Adrenal gland (tissue), 5 donors: ENCODE data around the gene KRT25.

Experiments used
- CTCF ChIP-seq, 6 experiments: fragments of 450-650 bp in 4 of 6; fragments of 200-600 bp in 2 of 6; sonication (generic) in 1 of 6; IDR thresholded peaks; 1 replicate in 5 of 6; 2 replicates in 1 of 6; pipeline versions ENCODE4 v1.5.1 to v1.8.0; 2016 to 2021; ENCODE audit warnings: antibody characterized with exemption in 6 of 6, mild to moderate bottlenecking in 2 of 6, moderate library complexity in 1 of 6
- POLR2A ChIP-seq, 2 donors: fragments of 450-650 bp; IDR thresholded peaks; one replicate each; pipeline ENCODE4 v1.6.1; 2017; ENCODE audit warnings: antibody characterized with exemption in 2 of 2, mild to moderate bottlenecking in 2 of 2, moderate library complexity in 1 of 2
- donor health status: DM: no; HTN: no; CAD: no.

- TF ChIP-seq CTCF (IDR thresholded peaks at IDR 0.05) (no peak), POLR2A (IDR thresholded peaks at IDR 0.05) (no peak)
Measured at GRCh38 chr17:40763752-40764151, 8.6 kb upstream of the KRT25 start.
